ENCODE data around the gene KITLG.

- TF ChIP-seq CTCF (conservative IDR thresholded peaks at IDR 0.05; ENCODE audit: low read depth, low read length), result no peak
- TF ChIP-seq EZH2phosphoT487 (IDR thresholded peaks at IDR 0.05; ENCODE audit: borderline replicate concordance, low read length), result no peak
Measured at GRCh38 chr12:88530868-88531267, 49.4 kb downstream of the KITLG start.

Measured in PC-3 (cell line).